GM18499 (cell line): ENCODE measurements around the gene DLG5.
A peak's percentile ranks its signal among the peaks of the same experiment; 100 is the strongest.

Experiments used
- ATAC-seq: cut with Tn5 transposase; IDR thresholded peaks from one replicate; pipeline ENCODE4 v1.9.1; 2021; ENCODE audit warnings: moderate number of reproducible peaks; ENCODE audit not compliant: insufficient read depth, unreplicated experiment

Gene DLG5

GRCh38 chr10:77850620-77851231 lies 75.8 kb downstream of the DLG5 start:
- ATAC-seq: no peak

- ATAC-seq: no peak
Measured at GRCh38 chr10:77849039-77849664, 77.4 kb downstream of the DLG5 start.

GRCh38 chr10:77846718-77847311 lies 79.7 kb downstream of the DLG5 start:
- no peak for ATAC-seq

GRCh38 chr10:77845451-77845850 lies 81.1 kb downstream of the DLG5 start:
- ATAC-seq: no peak

- ATAC-seq: no peak
Measured at GRCh38 chr10:77844713-77845445, 81.7 kb downstream of the DLG5 start.

- no peak for ATAC-seq
Measured at GRCh38 chr10:77844177-77844576, 82.4 kb downstream of the DLG5 start.

GRCh38 chr10:77843264-77843663 lies 83.3 kb downstream of the DLG5 start:
- ATAC-seq: no peak

- no peak for ATAC-seq
Measured at GRCh38 chr10:77842652-77843212, 83.8 kb downstream of the DLG5 start.

- no peak for ATAC-seq
Measured at GRCh38 chr10:77841711-77842375, 84.7 kb downstream of the DLG5 start.

- ATAC-seq: no peak
Measured at GRCh38 chr10:77840636-77841035, 85.9 kb downstream of the DLG5 start.

GRCh38 chr10:77837925-77838595 lies 88.5 kb downstream of the DLG5 start:
- ATAC-seq: no peak

GRCh38 chr10:77837248-77837924 lies 89.2 kb downstream of the DLG5 start:
- peak; percentile 98 for ATAC-seq

GRCh38 chr10:77836299-77836820 lies 90.2 kb downstream of the DLG5 start:
- ATAC-seq: no peak

GRCh38 chr10:77835669-77836086 lies 90.9 kb downstream of the DLG5 start:
- ATAC-seq: no peak

GRCh38 chr10:77834943-77835668 lies 91.4 kb downstream of the DLG5 start:
- ATAC-seq: no peak

GRCh38 chr10:77834540-77834939 lies 92.0 kb downstream of the DLG5 start:
- ATAC-seq: no peak

GRCh38 chr10:77833792-77834191 lies 92.8 kb downstream of the DLG5 start:
- ATAC-seq: no peak

GRCh38 chr10:77833225-77833624 lies 93.3 kb downstream of the DLG5 start:
- no peak for ATAC-seq
